GM18526 (cell line): ENCODE data around the gene RIPK1.

ENCODE experiments used
- POLR2A ChIP-seq: IDR thresholded peaks from 3 replicates; pipeline ENCODE4 v1.6.1; 2011; ENCODE audit not compliant: insufficient read length; ENCODE audit errors: extremely low read depth

RIPK1 gene

DNA sequence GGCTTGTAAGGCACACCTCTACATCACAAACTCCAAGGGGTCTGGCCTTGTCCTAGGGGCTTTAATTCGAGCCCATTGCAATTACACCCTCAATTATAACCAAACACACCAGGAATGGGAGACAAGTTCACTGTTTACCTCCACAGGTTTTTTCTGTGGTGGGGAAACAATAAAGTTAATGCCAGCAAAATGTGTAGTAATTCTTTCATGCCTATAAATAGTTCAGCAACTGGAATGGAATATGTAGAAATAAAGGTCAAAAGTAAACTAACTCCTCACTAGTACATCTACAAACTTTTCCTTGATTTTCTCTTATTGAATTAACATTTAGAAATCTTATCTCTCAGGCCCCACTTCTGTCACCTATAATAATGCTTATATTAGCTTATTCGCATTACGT, 27.1 kb upstream of the RIPK1 start:
- no peak for TF ChIP-seq POLR2A

DNA sequence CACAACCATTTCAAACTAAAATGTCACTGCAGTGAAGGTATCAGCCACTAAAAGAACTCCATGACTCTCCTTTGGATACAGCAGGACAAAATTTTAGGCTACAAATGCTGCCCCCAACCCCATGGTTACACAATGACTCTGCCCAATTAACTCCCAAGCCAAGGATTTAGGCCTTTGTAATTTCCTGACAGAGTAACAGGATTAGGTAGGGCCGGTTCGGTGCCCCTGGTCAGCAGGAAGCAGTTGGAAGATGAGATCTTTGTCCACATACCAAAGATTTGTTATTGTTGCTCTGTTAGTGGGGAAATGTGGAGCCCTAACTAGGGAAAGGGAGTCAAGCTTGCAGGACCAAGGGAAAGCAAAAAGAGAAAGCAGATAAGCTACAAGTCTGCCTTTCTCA, 26.7 kb upstream of the RIPK1 start:
- no peak for TF ChIP-seq POLR2A

- TF ChIP-seq POLR2A: no peak
These were observed 22.9 kb upstream of the RIPK1 start for GRCh38 chr6:3045369-3045768.

GRCh38 chr6:3045777-3046176, 22.5 kb upstream of the RIPK1 start:
- TF ChIP-seq POLR2A: no peak

DNA sequence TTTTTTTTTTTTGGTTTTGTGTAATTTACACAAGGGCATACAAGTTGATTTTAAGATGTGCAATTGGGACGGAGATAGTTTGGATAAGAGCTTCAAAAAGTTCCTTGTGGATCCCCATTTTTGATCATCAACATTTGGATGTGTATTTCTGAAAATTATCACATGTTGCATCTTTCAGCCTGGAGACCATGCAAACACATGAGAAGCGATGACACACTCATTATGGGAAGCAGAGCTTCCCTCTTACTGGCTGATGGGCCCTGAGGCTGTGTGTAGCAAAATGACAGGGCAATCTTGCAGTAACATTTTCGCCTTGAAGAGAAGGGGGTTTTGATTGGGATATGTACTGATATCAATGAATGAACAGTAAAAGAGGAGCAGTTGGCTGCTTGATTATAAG, 22.0 kb upstream of the RIPK1 start:
- no peak for TF ChIP-seq POLR2A

- no peak for TF ChIP-seq POLR2A
These were observed 15.6 kb upstream of the RIPK1 start for GRCh38 chr6:3052481-3053230.

GRCh38 chr6:3053231-3053508, 15.1 kb upstream of the RIPK1 start:
- no peak for TF ChIP-seq POLR2A

DNA sequence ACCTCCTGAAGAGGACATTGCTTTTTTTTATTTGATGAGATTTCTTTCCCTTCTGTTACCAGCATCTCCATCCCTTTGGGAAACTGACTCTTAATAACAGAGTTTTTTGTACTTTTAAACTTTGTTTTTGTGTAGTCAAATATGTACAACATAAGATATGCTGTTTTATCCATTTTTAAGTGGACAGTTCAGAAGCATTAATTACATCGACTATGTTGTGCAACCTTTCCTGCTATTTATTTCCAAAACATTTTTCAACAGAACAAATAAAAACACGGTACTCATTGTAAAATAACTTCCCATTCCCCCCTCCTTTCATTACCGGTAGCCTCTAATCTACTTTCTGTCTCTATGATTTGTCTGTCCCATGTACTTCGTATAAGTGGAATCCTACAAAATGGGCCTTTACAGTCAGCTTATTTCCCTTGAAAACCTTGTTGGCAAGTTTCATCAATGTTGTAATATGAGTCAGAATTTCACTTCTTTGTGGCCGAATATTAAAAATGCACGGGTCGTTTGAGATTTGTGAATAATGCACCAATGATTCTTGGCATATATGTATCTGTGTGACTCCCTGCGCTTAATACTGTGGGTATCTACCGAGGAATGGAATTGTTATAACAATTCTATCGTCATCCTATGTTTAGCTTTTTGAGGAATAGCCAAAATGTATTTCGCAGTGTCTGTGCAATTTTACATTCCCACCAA, 11.1 kb upstream of the RIPK1 start:
- no peak for TF ChIP-seq POLR2A

DNA sequence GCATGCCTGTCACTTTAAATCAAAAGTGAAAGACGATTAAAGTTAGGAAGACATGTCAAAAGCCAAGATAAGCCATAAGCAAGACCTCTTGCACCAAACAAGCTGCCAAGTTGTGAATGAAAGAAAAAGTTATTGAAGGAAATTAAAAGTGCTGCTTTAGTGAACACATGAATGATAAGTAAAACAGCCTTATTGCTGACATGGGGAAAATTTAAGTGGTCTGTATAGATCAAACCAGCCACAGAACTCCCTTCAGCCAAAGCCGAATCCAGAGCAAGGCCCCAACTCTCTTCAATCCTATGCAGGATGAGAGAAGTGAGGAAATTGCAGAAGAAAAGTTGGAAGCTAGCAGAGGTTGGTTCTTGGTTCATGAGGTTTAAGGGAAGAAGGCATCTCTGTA, 9.3 kb upstream of the RIPK1 start:
- no peak for TF ChIP-seq POLR2A

- no peak for TF ChIP-seq POLR2A
These were observed 6.8 kb upstream of the RIPK1 start for GRCh38 chr6:3061501-3061941.

DNA sequence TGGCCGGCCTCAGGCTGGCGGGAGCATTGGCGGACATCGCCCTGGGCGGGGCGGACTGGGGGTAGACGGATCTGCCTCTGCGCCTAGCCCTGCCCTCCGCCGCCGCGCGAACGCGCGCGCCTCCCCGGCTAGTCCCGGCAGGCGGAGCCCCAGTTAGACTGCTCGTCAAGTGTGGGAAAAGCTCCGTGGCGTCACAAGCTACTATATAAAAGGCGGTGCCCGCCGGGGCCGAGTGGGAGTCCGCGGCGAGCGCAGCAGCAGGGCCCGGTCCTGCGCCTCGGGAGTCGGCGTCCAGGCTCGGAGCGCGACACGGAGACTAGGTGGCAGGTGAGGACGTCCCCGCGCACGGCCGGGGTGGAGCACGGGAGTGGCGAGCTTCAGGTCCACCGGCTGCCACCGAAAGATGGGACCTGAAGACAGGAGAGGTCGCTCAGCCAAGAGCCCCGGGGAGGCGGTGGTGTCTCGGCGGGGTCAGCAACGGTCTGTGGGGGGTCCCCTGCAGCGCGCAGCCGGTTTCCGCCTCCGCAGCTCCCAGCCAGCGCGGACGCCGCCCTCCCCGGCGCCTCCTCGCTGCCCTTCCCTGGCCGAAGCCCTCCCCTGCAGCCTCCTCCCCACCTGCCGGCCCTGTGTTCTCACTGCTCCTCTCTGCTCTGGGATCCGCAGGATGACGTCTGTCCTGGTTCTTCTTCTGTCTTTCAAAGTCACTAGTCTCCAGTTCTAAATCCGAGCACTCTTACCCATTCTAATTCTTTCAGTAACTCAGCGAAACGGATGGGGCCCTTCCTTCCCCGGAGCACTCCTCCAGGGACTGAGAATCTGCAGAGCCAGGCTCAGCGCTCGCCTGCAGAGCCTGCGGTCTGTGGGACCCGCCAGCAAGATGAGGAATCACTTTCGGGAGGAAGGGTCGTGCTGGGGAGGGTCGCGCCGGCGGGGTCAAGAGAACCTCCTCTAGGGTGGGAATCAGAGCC, 4.3 kb upstream of the RIPK1 start:
- TF ChIP-seq POLR2A: peak; percentile 70

GRCh38 chr6:3071568-3071967, 3.3 kb downstream of the RIPK1 start:
- no peak for TF ChIP-seq POLR2A

DNA sequence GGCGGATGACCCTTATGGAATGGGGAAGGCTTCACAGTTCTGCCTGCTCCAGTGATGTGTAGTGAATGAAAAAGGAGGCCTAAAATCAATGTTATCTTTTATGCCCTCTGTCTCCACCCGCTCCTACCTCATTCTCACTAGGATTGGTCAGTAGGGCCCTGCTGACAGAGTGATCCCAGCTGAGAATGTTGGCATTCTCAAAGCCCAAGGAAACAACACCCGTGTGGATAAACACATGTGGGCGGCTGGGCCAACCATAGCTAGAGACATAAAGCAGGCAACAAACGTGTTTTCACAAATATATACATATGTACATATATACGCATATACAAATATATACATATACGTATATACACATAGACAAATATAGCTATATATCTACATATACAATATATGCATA, 4.5 kb downstream of the RIPK1 start:
- no peak for TF ChIP-seq POLR2A

DNA sequence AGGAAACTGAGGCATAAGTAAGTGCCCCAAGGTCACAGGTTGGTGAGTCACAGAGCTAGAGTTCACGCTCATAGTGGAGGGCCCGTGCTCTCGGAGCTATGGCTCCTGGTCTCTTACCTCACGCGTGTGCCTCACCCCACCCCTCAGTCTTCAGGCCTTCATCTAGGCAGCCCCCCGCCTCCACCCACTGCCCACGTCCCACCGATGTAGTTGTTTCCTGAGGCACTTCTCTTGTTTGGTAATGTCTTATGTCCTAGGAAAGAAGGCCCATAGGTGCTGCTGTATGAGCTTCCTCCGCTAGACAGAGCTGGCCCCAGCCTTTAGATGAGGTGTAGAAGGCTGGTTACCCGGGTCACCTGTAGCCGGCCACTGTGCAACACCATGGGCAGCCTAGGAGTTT, 5.1 kb downstream of the RIPK1 start:
- no peak for TF ChIP-seq POLR2A

DNA sequence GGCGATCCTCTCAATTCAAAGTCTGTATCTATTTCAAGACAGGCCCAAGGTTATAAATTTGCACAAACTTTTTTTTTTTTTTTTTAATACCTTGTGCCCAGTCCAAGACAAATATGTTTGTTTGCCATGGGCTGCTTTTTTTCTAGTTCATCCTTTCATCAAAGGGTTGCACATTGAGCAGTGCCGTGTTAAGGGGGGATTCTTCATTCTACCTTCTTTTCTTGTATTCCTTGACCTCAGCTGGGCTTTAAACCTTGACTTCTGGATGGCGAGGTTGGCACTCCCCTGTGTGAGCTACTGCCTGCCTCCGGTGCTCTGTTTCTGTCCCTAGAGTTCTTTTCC, 7.4 kb downstream of the RIPK1 start:
- TF ChIP-seq POLR2A: no peak

DNA sequence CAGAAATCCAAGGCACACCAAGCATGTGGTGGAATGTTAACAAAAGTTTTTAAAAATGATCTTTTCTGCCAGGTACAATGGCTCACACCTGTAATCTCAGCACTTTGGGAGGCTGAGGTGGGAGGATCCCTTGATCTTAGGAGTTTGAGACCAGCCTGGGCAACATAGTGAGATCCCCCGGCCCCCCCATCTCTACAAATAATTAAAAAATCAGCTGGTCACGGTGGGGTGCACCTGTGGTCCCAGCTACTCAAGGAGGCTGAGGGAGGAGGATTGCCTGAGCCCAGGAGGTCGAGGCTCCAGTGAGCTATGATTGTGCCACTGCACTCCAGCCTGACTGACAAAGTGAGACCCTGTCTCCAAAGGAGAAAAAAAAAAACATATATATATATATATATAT, 8.0 kb downstream of the RIPK1 start:
- no peak for TF ChIP-seq POLR2A
